ENCODE results near the gene RNF40.

The RNF40 gene

DNA sequence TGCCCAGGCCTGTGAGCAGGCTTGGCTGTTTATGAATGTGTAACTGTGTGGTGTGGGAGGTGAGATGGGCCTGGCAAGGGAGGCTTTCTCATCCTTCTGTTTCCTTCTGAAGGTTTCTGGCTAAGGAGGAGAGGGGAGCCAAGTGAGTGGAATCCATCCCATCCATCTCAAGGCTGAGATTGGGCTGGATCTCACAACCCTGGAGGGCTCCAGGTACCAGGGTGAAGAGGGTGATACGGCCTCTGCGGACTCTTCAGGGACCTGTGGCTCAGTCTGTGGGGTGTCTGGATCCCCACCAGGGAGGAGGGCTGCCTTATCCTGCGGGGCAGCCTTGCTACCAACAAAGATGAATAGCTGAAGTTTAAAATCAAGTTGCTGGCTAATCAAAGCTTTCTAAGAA lies 17.9 kb downstream of the RNF40 start:
- H3K9me3 Mint-ChIP-seq: no peaks in the 10 kb centered on the region
- peaks cover 17% of the 10 kb centered on the region for H3K4me1 Mint-ChIP-seq (ENCODE audit: low read depth)
- no peak overlapping the region for H3K27ac Mint-ChIP-seq
- H3K4me3 Mint-ChIP-seq: no peak overlapping the region
- peaks cover 3% of the 10 kb centered on the region for H3K27me3 Mint-ChIP-seq
- peaks cover 9% of the 10 kb centered on the region for H3K36me3 Mint-ChIP-seq (ENCODE audit: low read depth)

DNA sequence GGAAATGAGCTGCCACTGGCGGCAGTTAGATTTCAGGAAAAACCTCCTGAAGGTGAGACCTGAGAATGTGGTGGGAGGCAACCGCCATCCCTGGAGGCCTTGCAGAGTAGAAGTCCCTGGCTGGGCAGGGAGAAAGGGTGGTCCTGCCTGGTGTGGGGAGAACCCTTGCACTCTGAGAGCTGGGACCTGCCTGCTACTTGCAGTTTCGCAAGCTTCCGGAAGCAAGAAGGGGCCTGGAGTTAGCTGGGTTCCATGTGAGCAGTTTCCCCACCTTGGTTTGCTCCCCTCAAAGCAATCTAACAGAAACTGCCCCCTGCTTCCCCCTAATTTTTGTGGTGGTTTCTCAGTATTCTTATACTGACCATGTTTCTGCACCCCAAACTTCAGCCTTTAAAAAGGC lies 18.4 kb downstream of the RNF40 start:
- Mint-ChIP-seq H3K9me3 (no peaks in the 10 kb centered on the region), H3K27me3 (peaks cover 3% of the 10 kb centered on the region), H3K36me3 (ENCODE audit: low read depth) (peaks cover 4% of the 10 kb centered on the region), H3K4me1 (ENCODE audit: low read depth) (peaks cover 12% of the 10 kb centered on the region), H3K27ac (no peak overlapping the region), H3K4me3 (no peak overlapping the region)

DNA sequence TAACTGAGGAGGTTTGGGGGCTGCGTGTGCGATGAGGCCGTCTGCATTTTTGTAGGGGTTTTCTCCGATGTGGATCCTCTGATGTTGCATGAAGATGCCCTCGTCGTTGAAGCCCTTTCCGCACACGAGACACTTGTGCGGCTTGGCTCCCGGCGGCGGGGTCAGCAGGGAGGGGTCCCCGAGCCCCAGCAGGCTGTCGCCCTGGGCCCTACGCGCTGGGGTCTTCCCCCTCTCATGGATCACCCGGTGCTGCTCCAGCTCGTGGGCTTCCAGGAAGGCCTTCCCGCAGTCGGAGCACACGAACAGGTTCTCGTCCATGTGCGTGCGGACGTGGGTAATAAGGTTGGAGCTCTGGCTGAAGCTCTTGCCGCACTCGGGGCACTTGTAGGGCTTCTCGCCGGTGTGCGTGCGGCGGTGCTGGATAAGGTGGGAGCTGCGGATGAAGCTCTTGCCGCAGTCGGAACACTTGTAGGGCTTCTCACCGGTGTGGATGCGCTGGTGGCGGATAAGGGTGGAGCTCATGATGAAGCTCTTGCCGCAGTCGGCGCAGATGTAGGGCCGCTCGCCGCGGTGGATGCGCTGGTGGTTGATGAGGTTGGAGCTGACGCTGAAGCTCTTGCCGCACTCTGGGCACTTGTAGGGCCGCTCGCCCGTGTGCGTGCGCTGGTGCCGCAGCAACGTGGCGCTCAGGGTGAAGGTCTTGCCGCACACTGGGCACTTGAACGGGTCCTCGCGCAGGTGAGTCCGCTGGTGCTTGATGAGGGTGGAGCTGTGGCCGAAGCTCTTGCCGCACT lies 20.6 kb downstream of the RNF40 start:
- Mint-ChIP-seq H3K9me3 (no peaks in the 10 kb centered on the region), H3K27ac (no peak overlapping the region), H3K36me3 (ENCODE audit: low read depth) (no peaks in the 10 kb centered on the region), H3K27me3 (peaks cover under 1% of the 10 kb centered on the region), H3K4me3 (no peak overlapping the region), H3K4me1 (ENCODE audit: low read depth) (peaks cover 10% of the 10 kb centered on the region)

DNA sequence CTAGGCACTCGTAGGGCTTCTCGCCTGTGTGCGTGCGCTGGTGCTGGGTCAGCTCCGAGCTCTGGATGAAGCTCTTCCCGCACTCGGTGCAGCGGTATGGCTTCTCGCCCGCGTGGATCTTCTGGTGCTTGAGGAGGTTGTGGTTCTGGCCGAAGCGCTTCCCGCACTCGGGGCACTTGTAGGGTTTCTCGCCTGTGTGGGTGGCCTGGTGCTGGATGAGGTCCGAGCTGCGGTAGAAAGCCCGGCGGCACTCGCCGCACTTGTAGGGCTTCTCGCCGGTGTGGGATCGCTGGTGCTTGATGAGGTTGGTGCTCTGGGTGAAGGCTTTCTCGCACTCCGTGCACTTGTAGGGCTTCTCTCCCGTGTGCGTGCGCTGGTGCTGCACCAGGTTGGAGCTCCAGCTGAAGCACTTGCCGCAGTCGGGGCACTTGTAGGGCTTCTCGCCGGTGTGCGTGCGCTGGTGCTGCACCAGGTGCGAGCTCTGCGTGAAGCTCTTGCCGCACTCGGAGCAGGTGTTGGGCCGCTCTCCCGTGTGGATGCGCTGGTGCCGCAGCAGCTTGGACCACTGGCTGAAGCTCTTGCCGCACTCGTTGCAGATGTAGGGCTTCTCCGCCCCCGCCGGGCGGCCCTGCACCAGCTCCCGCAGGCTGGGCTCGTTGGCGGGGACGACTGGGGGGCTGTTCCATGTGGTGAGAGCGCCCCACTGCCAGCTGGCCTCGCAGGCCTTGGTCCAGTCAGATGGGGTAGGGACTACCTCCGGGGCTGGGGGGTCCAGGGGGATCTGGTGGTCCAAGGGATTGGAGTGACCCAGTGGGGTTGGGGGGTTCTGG lies 21.4 kb downstream of the RNF40 start:
- H3K27me3 Mint-ChIP-seq: peaks cover 5% of the 10 kb centered on the region
- no peak overlapping the region for H3K27ac Mint-ChIP-seq
- no peaks in the 10 kb centered on the region for H3K9me3 Mint-ChIP-seq
- peaks cover 14% of the 10 kb centered on the region for H3K4me1 Mint-ChIP-seq (ENCODE audit: low read depth)
- H3K36me3 Mint-ChIP-seq (ENCODE audit: low read depth): no peaks in the 10 kb centered on the region
- no peak overlapping the region for H3K4me3 Mint-ChIP-seq

DNA sequence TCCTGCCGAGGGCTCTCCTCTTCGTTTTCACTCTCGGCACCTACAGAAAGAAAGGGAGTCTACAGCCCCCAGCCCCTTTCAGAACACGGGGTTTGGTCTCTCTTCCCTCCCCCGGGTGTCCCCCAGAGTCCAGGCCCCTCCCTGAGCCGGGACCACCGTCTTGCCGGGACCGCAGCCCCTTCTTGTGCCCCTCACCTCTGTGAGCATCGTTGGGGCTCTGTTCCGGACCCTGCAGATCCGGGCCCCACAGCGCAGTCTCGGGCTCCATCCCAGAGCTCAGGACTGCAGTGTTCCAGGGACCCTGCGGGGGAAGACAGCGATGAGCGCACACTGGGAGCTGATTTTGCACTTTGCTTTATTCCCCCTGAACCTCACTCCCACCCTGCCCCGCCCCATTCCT lies 22.1 kb downstream of the RNF40 start:
- peaks cover 5% of the 10 kb centered on the region for H3K27me3 Mint-ChIP-seq
- no peak overlapping the region for H3K4me3 Mint-ChIP-seq
- H3K36me3 Mint-ChIP-seq (ENCODE audit: low read depth): no peaks in the 10 kb centered on the region

DNA sequence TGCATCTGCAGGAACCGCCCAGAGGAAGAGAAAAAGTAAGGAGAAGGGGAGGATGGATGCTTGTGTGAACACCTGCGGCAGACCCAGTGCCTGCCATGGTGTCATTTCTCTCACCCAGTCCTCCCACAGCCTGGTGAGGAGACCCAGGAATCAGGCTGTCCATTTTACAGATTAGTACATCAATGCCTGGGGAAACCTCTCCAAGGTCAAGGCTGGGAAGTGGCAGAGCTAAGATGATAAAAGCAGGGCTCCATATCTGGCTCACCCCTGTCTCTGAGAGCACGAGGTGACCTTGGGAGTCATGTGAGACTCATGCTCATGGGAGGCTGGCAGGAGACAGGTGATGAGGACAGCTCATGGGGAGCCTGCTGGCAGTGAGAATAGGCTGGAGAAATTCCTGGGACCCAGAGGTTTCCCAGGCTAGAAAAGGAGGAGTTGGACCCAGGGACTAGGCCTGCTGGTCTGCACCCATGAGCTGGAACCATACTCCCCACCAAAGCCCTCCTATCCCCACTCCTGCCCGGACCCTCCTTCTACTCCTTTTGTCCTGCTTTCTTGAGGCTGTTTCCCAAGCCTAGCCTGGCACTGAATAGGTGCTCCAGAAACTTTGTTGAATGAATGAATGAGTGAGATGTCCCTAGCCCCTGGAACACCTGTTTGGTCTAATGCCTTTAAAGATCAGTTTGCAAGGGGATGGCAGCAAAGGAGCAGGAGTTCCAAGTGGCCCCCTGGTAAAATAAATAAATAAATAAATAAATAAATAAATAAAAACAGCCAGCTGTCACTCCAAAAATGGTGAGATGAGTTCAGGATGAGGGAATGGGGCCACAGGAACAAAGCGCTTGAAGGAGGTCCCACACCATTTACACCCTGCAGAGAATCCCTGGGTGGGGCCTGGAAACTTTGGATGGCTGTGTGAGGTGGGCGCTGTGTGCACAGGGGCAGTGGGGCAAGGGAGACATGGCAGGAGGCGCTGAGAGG lies 23.3 kb downstream of the RNF40 start:
- no peaks in the 10 kb centered on the region for H3K9me3 Mint-ChIP-seq
- peaks cover 5% of the 10 kb centered on the region for H3K27me3 Mint-ChIP-seq
- H3K27ac Mint-ChIP-seq: peak overlapping the region; percentile 26
- H3K36me3 Mint-ChIP-seq (ENCODE audit: low read depth): no peaks in the 10 kb centered on the region
- peaks cover 14% of the 10 kb centered on the region for H3K4me1 Mint-ChIP-seq (ENCODE audit: low read depth)
- peak overlapping the region; percentile 80 for H3K4me3 Mint-ChIP-seq

More for the DNA sequence above, 22.1 kb downstream of the RNF40 start:
- Mint-ChIP-seq H3K27ac (no peak overlapping the region), H3K9me3 (no peaks in the 10 kb centered on the region), H3K4me1 (ENCODE audit: low read depth) (peaks cover 14% of the 10 kb centered on the region)

DNA sequence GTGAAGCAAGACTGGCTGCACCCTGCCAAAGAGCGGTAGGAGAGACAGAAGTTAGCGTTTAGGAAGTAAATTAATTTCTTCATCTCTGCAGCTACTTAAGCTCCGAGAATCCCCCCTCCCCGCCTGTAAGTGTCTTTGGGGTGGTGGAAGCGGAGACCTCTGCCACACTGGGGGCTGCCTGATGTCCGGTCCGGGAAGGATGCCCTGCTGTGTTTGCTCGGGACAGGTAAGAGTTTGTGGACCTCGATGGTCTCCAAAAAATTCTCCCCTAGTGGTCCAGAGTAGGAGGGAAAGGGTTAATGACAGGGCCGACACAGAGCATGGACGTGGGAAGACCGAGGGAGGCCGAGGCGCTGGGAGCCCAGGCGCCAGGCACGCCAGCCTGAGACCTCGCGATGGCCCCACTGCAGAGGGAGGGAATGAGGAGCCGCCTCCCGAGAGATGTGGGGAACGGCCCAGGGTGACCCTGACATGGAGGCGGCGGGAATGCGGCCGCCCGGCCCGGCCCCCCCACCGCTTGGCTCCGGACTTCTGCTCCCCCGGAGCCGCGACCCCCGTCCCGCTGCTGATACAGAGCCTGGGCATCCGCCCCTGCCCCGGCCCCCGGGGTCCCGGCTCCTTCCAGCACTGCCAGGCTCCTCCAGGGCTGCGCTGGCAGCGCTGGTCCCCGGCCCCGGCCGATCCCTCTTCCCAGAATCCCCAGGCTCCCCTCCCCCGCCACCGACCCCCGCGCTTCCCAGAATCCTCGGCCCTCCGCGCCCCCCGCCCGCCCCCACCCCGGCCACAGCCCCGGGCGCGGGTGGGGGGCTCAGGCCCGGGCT lies 24.2 kb downstream of the RNF40 start:
- H3K4me1 Mint-ChIP-seq (ENCODE audit: low read depth): peaks cover 14% of the 10 kb centered on the region
- peak overlapping the region; percentile 26 for H3K27ac Mint-ChIP-seq
- no peaks in the 10 kb centered on the region for H3K36me3 Mint-ChIP-seq (ENCODE audit: low read depth)
- no peaks in the 10 kb centered on the region for H3K9me3 Mint-ChIP-seq
- H3K27me3 Mint-ChIP-seq: peaks cover 5% of the 10 kb centered on the region
- H3K4me3 Mint-ChIP-seq: peak overlapping the region; percentile 82

DNA sequence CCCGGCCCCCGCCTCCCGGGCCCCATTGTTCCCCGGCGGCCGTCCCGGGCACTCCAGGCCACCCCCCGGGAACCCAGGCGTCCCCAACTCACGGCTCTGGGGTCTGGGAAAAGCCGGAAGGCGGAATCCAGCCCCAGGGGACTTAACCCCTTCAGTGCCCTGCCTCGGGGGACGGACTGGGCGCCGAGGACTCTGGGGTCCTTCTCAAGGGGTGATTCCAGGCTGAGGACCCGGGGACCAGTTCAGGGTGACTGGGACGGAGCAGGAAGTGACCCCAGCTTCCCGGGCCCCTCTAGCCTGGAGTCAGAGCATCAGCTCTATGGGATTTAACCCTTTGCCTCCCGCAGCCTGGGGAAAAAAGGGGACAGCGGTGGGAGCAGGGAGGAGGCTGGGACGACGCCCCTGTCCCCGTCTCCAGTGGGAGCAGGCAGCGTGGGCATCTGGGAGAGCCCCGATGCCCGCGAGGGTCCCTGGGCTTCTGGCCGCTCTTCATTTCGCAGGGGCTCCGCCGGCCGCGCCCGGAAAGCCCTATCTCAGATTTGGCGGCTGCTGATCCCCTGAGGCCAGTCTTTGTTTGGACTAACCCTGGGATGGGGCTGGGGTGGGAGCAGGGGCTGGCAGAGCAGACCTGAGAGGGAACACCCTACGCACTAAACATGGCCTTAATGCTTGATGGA lies 25.0 kb downstream of the RNF40 start, which contains the start of gene ZNF629:
TSS of gene ZNF629 (minus strand) at position 270 of the 677 bp plus-strand sequence. CDS start 2,723 bp downstream, outside the sequence.
- no peaks in the 10 kb centered on the region for H3K9me3 Mint-ChIP-seq

DNA sequence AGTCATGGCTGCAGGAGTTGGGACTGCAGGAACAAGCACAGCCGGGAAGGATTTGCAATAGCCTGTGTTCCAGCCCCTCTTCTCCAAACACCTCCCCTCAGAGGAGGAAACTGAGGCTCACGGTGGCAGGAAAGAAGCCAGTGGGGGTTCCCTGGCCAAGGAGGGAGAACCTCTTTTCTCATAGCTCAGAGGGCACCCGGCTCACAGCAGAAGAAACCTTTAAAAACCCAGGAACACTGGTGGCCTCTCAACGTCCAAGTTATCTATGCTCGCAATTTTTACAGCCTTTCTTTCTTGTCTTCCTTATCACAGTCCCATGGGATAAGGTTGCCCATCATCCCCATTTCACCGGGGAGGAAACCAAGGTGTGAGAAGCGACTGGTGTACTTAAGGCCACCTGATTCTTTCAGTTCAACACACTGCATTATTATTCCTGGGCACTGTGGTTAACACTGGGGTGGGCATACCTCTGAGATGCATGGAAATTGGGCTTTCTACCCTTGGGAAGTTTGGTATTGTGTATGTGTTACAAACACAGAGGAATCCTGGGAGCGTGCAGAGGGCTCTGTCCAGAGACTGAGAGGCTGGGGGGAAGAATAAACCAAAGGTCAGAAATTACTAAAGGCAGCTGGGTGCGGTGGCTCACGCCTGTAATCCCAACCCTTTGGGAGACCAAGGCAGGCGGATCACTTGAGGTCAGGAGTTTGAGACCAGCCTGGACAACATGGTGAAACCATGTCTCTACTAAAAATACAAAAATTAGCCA lies 25.7 kb downstream of the RNF40 start:
- Mint-ChIP-seq H3K36me3 (ENCODE audit: low read depth) (no peaks in the 10 kb centered on the region), H3K4me3 (peak overlapping the region; percentile 82), H3K9me3 (no peaks in the 10 kb centered on the region), H3K4me1 (ENCODE audit: low read depth) (peaks cover 14% of the 10 kb centered on the region), H3K27ac (no peak overlapping the region), H3K27me3 (peaks cover 5% of the 10 kb centered on the region)

More for the DNA sequence above, 25.0 kb downstream of the RNF40 start, which contains the start of gene ZNF629:
- H3K4me1 Mint-ChIP-seq (ENCODE audit: low read depth): peaks cover 14% of the 10 kb centered on the region
- peak within 1 kb of the TSS; percentile 65 for H3K27ac Mint-ChIP-seq
- H3K4me3 Mint-ChIP-seq: peak within 1 kb of the TSS; percentile 82
- H3K27me3 Mint-ChIP-seq: peaks cover 5% of the 10 kb centered on the region
- H3K36me3 Mint-ChIP-seq (ENCODE audit: low read depth): no peaks in the 10 kb centered on the region

DNA sequence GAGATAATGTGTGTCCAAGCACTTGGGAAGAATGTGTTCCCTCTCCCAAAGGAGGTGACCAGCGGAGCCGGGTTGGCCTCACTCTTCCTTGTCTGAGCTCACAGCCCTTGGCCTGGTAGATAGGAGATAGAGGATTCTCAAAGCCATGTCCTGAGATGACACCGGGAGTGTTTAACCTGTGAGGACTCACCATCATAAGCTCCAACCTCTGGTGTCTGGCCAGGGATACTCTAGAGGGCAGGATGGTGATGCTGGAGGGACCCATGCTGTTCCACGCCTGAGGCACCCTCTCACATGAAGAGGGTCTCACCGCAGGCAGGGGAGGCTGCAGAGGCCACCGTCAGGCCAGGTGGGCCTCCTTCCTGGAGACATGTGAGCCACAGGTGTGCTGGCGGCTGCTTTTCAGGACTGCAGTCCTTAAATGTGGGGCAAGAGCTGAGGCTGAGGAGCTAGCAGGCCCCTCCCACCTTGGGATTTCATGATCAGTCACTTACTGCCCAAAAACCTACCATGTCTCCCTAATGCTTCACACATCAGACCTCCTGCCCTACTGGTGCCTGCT lies 31.5 kb downstream of the RNF40 start:
- no peaks in the 10 kb centered on the region for H3K4me1 Mint-ChIP-seq (ENCODE audit: low read depth)

DNA sequence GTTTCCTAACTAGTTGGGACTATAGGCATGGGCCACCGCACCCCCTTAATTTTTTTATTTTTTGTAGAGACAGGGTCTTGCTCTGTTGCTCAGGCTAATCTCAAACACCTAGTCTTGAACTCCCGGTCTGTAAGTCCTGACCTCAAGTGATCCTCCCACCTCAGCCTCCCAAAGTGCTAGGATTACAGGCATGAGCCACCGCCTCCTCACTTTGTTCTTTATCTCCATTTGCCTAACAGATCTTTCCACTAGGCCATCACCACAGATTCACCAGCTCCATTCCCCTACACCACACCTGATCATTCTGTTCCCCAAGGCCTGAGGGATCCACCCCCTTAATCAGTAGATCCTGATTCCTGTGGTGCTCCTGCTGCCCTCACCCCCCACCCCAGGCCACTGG lies 32.5 kb downstream of the RNF40 start:
- no peaks in the 10 kb centered on the region for H3K36me3 Mint-ChIP-seq (ENCODE audit: low read depth)
- no peaks in the 10 kb centered on the region for H3K9me3 Mint-ChIP-seq
- no peaks in the 10 kb centered on the region for H3K27me3 Mint-ChIP-seq
- no peak overlapping the region for H3K27ac Mint-ChIP-seq
- H3K4me1 Mint-ChIP-seq (ENCODE audit: low read depth): no peaks in the 10 kb centered on the region
- H3K4me3 Mint-ChIP-seq: no peak overlapping the region

More for the DNA sequence above, 31.5 kb downstream of the RNF40 start:
- H3K9me3 Mint-ChIP-seq: no peaks in the 10 kb centered on the region
- no peak overlapping the region for H3K27ac Mint-ChIP-seq
- no peak overlapping the region for H3K4me3 Mint-ChIP-seq
- no peaks in the 10 kb centered on the region for H3K27me3 Mint-ChIP-seq
- no peaks in the 10 kb centered on the region for H3K36me3 Mint-ChIP-seq (ENCODE audit: low read depth)

DNA sequence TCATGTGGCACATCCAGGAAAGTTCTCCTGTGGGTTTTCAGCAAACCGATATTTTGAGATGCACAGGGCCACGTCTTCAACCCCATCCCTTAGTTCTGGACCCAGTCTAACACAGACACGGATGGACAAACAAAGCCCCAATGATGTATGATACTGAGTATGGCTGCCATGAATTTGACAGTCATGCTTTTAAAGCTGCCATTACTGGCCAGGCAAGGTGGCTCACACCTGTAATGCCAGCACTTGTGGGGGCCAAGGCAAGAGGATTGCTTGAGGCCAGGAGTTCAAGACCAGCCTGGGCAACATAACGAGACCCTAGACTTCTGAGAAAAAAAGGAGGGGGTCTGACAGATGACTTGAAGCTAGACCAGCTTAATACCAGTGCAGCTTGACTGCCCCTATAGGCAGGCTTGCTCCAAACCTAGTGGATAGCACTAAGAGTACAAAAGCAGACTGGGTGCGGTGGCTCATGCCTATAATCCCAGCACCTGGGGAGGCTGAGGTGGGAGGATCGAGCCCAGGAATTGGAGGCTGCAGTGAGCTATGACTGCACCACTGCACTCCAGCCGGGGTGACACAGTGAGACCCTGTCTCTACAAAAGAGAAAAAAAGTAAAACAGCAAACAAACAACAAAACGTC lies 35.7 kb downstream of the RNF40 start:
- H3K9me3 Mint-ChIP-seq: no peaks in the 10 kb centered on the region
- no peaks in the 10 kb centered on the region for H3K36me3 Mint-ChIP-seq (ENCODE audit: low read depth)
- no peaks in the 10 kb centered on the region for H3K4me1 Mint-ChIP-seq (ENCODE audit: low read depth)
- no peaks in the 10 kb centered on the region for H3K27me3 Mint-ChIP-seq
- H3K4me3 Mint-ChIP-seq: no peak overlapping the region
- no peak overlapping the region for H3K27ac Mint-ChIP-seq
